B cell (primary cell): ENCODE results near the gene CCDC187. TPM values are rescaled to one million over a fixed set of nuclear protein-coding genes. Genes with fewer than 3 reads are reported as not detected.

ENCODE experiments used
- ATAC-seq: fragments of 200-7000 bp; cut with Tn5 transposase; one replicate; pipeline ENCODE4 v1.10.0; 2021; ENCODE audit warnings: low read depth, mild to moderate bottlenecking, moderate number of reproducible peaks, moderate library complexity
- CTCF ChIA-PET: fragments of 350-600 bp; sonication (Branson Sonifier 250); formaldehyde crosslinking; loops from one replicate; lab custom pipeline; 2021; ENCODE audit warnings: antibody characterized with exemption, inconsistent platforms; lab: Charles Lee
- POLR2A ChIA-PET: fragments of 350-600 bp; sonication (Branson Sonifier 250); formaldehyde crosslinking; loops from one replicate; lab custom pipeline; 2021; ENCODE audit warnings: antibody characterized with exemption; lab: Charles Lee
- DNase-seq: peaks from one replicate; pipeline ENCODE4 v3.0.0; 2013
- H2AFZ ChIP-seq: 2 replicates; pipeline ENCODE4 v1.6.1; 2012; ENCODE audit warnings: mild to moderate bottlenecking, low read depth, low read length; ENCODE audit not compliant: insufficient read depth, poor library complexity, severe bottlenecking
- H3K27ac ChIP-seq, 2 donors: 1 replicate in 1 of 2; 2 replicates in 1 of 2; pipeline ENCODE4 v1.5.1; 2012 to 2013; ENCODE audit warnings: low read length in 2 of 2, mild to moderate bottlenecking in 2 of 2, moderate library complexity in 1 of 2
- H3K27me3 ChIP-seq, 4 experiments: fragments of 200-600 bp in 1 of 4; sonication (generic) in 1 of 4; replicated peaks in 1 of 4; 1 replicate in 2 of 4; 2 replicates in 2 of 4; pipeline versions ENCODE4 v1.6.1 to v1.7.0; 2013 to 2016; ENCODE audit warnings: low read length in 3 of 4, mild to moderate bottlenecking in 2 of 4, mixed read lengths in 1 of 4, moderate library complexity in 1 of 4; ENCODE audit not compliant: insufficient read depth in 4 of 4, control insufficient read depth in 3 of 4; ENCODE audit errors: control extremely low read depth in 1 of 4
- H3K36me3 ChIP-seq, 2 experiments: replicated peaks in 1 of 2; 1 replicate in 1 of 2; 2 replicates in 1 of 2; pipeline versions ENCODE4 v1.6.1 to v1.7.1; 2013; ENCODE audit warnings: low read length in 1 of 2; ENCODE audit not compliant: insufficient read depth in 2 of 2, control insufficient read depth in 1 of 2; ENCODE audit errors: control extremely low read depth in 1 of 2, extremely low read depth in 1 of 2
- H3K4me1 ChIP-seq, 2 donors: fragments of 200-600 bp in 1 of 2; sonication (generic) in 1 of 2; 1 replicate in 1 of 2; 2 replicates in 1 of 2; pipeline versions ENCODE4 v1.5.1 to v1.6.1; 2013 to 2017; ENCODE audit warnings: low read length in 2 of 2; ENCODE audit not compliant: control insufficient read depth in 2 of 2, insufficient read depth in 2 of 2
- H3K4me2 ChIP-seq: replicated peaks from 2 replicates; pipeline ENCODE3; 2012; ENCODE audit warnings: mild to moderate bottlenecking, low read depth, low read length; ENCODE audit not compliant: poor library complexity, severe bottlenecking
- H3K4me3 ChIP-seq, 5 experiments: fragments of 200-600 bp in 1 of 5; sonication (generic) in 1 of 5; 1 replicate in 3 of 5; 2 replicates in 2 of 5; pipeline versions ENCODE4 v1.5.1 to v1.7.0; 2011 to 2016; ENCODE audit warnings: low read length in 4 of 5, mild to moderate bottlenecking in 4 of 5, low read depth in 2 of 5, control low read depth in 1 of 5, moderate library complexity in 1 of 5; ENCODE audit not compliant: insufficient read depth in 1 of 5; ENCODE audit errors: control extremely low read depth in 1 of 5, extremely low read depth in 1 of 5
- H3K79me2 ChIP-seq: fragments of 200-600 bp; sonication (generic); one replicate; pipeline ENCODE4 v1.6.0; 2016; ENCODE audit warnings: low read length; ENCODE audit not compliant: control insufficient read depth, insufficient read depth
- H3K9ac ChIP-seq: fragments of 200-600 bp; sonication (generic); 2 replicates; pipeline ENCODE4 v1.6.1; 2017; ENCODE audit warnings: mild to moderate bottlenecking, low read length, moderate library complexity
- H3K9me3 ChIP-seq, 3 donors: one replicate each; pipeline versions ENCODE4 v1.6.1 to v1.7.1; 2013; ENCODE audit warnings: low read length in 2 of 3; ENCODE audit not compliant: control insufficient read depth in 2 of 3, insufficient read depth in 1 of 3; ENCODE audit errors: control extremely low read depth in 1 of 3
- H4K20me1 ChIP-seq: 2 replicates; pipeline ENCODE4 v1.6.0; 2012; ENCODE audit warnings: mild to moderate bottlenecking, low read length; ENCODE audit not compliant: insufficient read depth, control insufficient read depth, poor library complexity, severe bottlenecking
- H3K27ac Mint-ChIP-seq: one replicate; pipeline ENCODE4 v1.8.0; 2021; ENCODE audit warnings: mixed read lengths
- H3K27me3 Mint-ChIP-seq: one replicate; pipeline ENCODE4 v1.8.0; 2021; ENCODE audit warnings: mixed read lengths
- H3K4me1 Mint-ChIP-seq: one replicate; pipeline ENCODE4 v1.8.0; 2021; ENCODE audit warnings: mixed read lengths
- H3K4me3 Mint-ChIP-seq: one replicate; pipeline ENCODE4 v1.8.0; 2021; ENCODE audit warnings: mixed read lengths
- H3K9me3 Mint-ChIP-seq: one replicate; pipeline ENCODE4 v1.8.0; 2022; ENCODE audit warnings: mixed read lengths; ENCODE audit not compliant: insufficient read depth
- EZH2 ChIP-seq: IDR thresholded peaks from 2 replicates; pipeline ENCODE4 v1.6.1; 2012; ENCODE audit warnings: borderline replicate concordance, low read depth, mild to moderate bottlenecking, moderate library complexity, low read length; ENCODE audit not compliant: insufficient read depth, poor library complexity, severe bottlenecking
- WGBS: methylation state at CpG from one replicate; pipeline ENCODE4 v1.1.5; 2013; ENCODE audit warnings: missing lambda C conversion rate; ENCODE audit not compliant: insufficient coverage; 5-methylcytosine and 5-hydroxymethylcytosine counted together
- intact Hi-C: fragments of 100-400 bp; cut with micrococcal nuclease; formaldehyde crosslinking; loops from one replicate; pipeline ENCODE4 v1.10.0; 2022
- polyA plus RNA-seq: library from polyadenylated mRNA; depleted of rRNA; stranded (reverse); fragments of >200 nt; gene quantifications from 2 replicates; pipeline ENCODE4 v1.2.3, GENCODE V29; 2012
- total RNA-seq, 2 donors: library from RNA; stranded (reverse); fragments of 120-200 nt in 1 of 2; gene quantifications; 1 replicate in 1 of 2; 2 replicates in 1 of 2; pipeline versions ENCODE4 v1.2.3 to v1.2.4, GENCODE V29; 2013 to 2022
- TF ChIP-seq, protein P1 (sequence below): fragments of 200-600 bp; IDR thresholded peaks from one replicate; pipeline ENCODE4 v1.8.0; 2022; ENCODE audit warnings: antibody characterized with exemption, mild to moderate bottlenecking

Gene CCDC187
- total and polyA plus RNA-seq, 2 donors (not counting 1 experiment from before 2014, with no cell fraction given), result 1.5 to 7.6 TPM

GRCh38 chr9:136300866-136301265 is 3.0 kb downstream of the CCDC187 start:
- Mint-ChIP-seq H3K27me3 (no peaks in the 10 kb centered on the region), H3K27ac (no peak overlapping the region), H3K4me3 (no peak overlapping the region), H3K9me3 (no peaks in the 10 kb centered on the region), H3K4me1 (peaks cover 7% of the 10 kb centered on the region)
- Histone ChIP-seq H3K36me3 (no peaks in the 10 kb centered on the region), H3K4me2 (no peak overlapping the region), H4K20me1 (no peaks in the 10 kb centered on the region), H3K79me2 (no peaks in the 10 kb centered on the region), H3K9me3 (no peaks in the 10 kb centered on the region), H2AFZ (no peak overlapping the region), H3K9ac (no peak overlapping the region), H3K4me1 (peaks cover 2 to 6% of the 10 kb centered on the region in 2 donors), H3K27ac (no peak overlapping the region), H3K4me3 (no peak overlapping the region), H3K27me3 (no peaks in the 10 kb centered on the region)
- POLR2A ChIA-PET, result no interaction called here
- CTCF ChIA-PET, result interaction anchor here (0.7 kb wide), 1 partner anchor 11 kb away, joined by 3 read pairs; no protein-coding TSS in a partner anchor
- intact Hi-C loops, result no loop called here
- 96% methylated on average over 12 of the region's 13 CpGs for WGBS
- TF ChIP-seq, protein P1, sequence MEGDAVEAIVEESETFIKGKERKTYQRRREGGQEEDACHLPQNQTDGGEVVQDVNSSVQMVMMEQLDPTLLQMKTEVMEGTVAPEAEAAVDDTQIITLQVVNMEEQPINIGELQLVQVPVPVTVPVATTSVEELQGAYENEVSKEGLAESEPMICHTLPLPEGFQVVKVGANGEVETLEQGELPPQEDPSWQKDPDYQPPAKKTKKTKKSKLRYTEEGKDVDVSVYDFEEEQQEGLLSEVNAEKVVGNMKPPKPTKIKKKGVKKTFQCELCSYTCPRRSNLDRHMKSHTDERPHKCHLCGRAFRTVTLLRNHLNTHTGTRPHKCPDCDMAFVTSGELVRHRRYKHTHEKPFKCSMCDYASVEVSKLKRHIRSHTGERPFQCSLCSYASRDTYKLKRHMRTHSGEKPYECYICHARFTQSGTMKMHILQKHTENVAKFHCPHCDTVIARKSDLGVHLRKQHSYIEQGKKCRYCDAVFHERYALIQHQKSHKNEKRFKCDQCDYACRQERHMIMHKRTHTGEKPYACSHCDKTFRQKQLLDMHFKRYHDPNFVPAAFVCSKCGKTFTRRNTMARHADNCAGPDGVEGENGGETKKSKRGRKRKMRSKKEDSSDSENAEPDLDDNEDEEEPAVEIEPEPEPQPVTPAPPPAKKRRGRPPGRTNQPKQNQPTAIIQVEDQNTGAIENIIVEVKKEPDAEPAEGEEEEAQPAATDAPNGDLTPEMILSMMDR, result no peak
- no peak for TF ChIP-seq EZH2
- DNase-seq (no peak), ATAC-seq (no peak)

GRCh38 chr9:136300016-136300545 is 3.8 kb downstream of the CCDC187 start:
- no peaks in the 10 kb centered on the region for H3K36me3 ChIP-seq
- no peak overlapping the region for H3K27ac Mint-ChIP-seq
- no peak for ATAC-seq
- H3K9me3 ChIP-seq, result no peaks in the 10 kb centered on the region
- ChIA-PET CTCF (no interaction called here), POLR2A (no interaction called here)
- no peak overlapping the region for H3K27ac ChIP-seq
- no peak overlapping the region for H2AFZ ChIP-seq
- H3K9ac ChIP-seq, result no peak overlapping the region
- no peak overlapping the region for H3K4me3 ChIP-seq
- 92% methylated on average over 14 of the region's 14 CpGs for WGBS
- H3K9me3 Mint-ChIP-seq, result no peaks in the 10 kb centered on the region
- H3K27me3 Mint-ChIP-seq, result no peaks in the 10 kb centered on the region
- H3K4me1 Mint-ChIP-seq, result peaks cover 4% of the 10 kb centered on the region
- no peak for TF ChIP-seq EZH2
- TF ChIP-seq, protein P1, result no peak
- H4K20me1 ChIP-seq, result no peaks in the 10 kb centered on the region
- H3K4me3 Mint-ChIP-seq, result no peak overlapping the region
- intact Hi-C loops, result no loop called here
- H3K4me1 ChIP-seq, result peaks cover 0 to 5% of the 10 kb centered on the region in 2 donors
- no peak for DNase-seq
- H3K79me2 ChIP-seq, result no peaks in the 10 kb centered on the region
- H3K4me2 ChIP-seq, result no peak overlapping the region
- no peaks in the 10 kb centered on the region for H3K27me3 ChIP-seq
